Measurements from ENCODE around the gene F3. TPM values are rescaled to one million over a fixed set of nuclear protein-coding genes. Genes with fewer than 3 reads are reported as not detected.
"Not testable (repeated sequence)": the region's sequence is repeated elsewhere in the genome, so short reads cannot be mapped to it uniquely, and the experiment has no call there.

The F3 gene
- polyA plus RNA-seq, 1 donor (not counting 4 experiments of a cell fraction or from before 2014, with no cell fraction given), result 1,409 TPM

- TF ChIP-seq EZH2 (IDR thresholded peaks at IDR 0.05; ENCODE audit: low read length), result no peak
- no peak for TF ChIP-seq CTCF (optimal IDR thresholded peaks at IDR 0.05 in 1 of 3, IDR thresholded peaks at IDR 0.05 in 1 of 3, conservative IDR thresholded peaks at IDR 0.05 in 1 of 3; ENCODE audit: extremely low read depth in 1 of 3, insufficient read depth in 2 of 3, low read length in 3 of 3)
- H2AFZ ChIP-seq (ENCODE audit: control insufficient read depth, low read length), result peak overlapping the region; percentile 1
- H3K9me1 ChIP-seq (ENCODE audit: control insufficient read depth, extremely low read depth, insufficient read depth, low read length), result no peaks in the 10 kb centered on the region
- H3K79me2 ChIP-seq (ENCODE audit: control insufficient read depth, insufficient read depth, low read length), result no peaks in the 10 kb centered on the region
- no peaks in the 10 kb centered on the region for H3K27me3 ChIP-seq (ENCODE audit: control insufficient read depth, extremely low read depth, insufficient read depth, low read length)
- dilution Hi-C loops (cut with MboI; ENCODE audit: extremely low pct_ligation_motif_present, low sequenced_read_pairs), result no loop called here
- no peak overlapping the region for H3K27ac ChIP-seq (ENCODE audit: control insufficient read depth, insufficient read depth, low read length)
- no peaks in the 10 kb centered on the region for H4K20me1 ChIP-seq (ENCODE audit: control insufficient read depth, extremely low read depth, insufficient read depth, low read length)
- DNase-seq (ENCODE audit: low read depth, low spot score) (no peak), FAIRE-seq (peak; percentile 20)
- H3K9ac ChIP-seq (ENCODE audit: control insufficient read depth, extremely low read depth, insufficient read depth, low read length), result no peak overlapping the region
- H3K36me3 ChIP-seq (ENCODE audit: control insufficient read depth in 2 of 2, extremely low read depth in 1 of 2, insufficient read depth in 2 of 2, low read length in 2 of 2), result no peaks in the 10 kb centered on the region
- peaks cover 3% of the 10 kb centered on the region for H3K9me3 ChIP-seq (ENCODE audit: control insufficient read depth, low read depth, low read length)
- peak overlapping the region; percentile 12 for H3K4me2 ChIP-seq (ENCODE audit: control insufficient read depth, extremely low read depth, insufficient read depth, low read depth, low read length)
- H3K4me1 ChIP-seq (ENCODE audit: control insufficient read depth, extremely low read depth, insufficient read depth, low read length), result peaks cover 30% of the 10 kb centered on the region
- no peak overlapping the region for H3K4me3 ChIP-seq (ENCODE audit: control insufficient read depth in 2 of 3, extremely low read depth in 1 of 3, insufficient read depth in 2 of 3, low read depth in 1 of 3, low read length in 3 of 3)
These were observed 37.3 kb upstream of the F3 start for GRCh38 chr1:94578856-94579255.

- H3K9me1 ChIP-seq (ENCODE audit: control insufficient read depth, extremely low read depth, insufficient read depth, low read length); DNase-seq (ENCODE audit: low read depth, low spot score); H3K27me3 ChIP-seq (ENCODE audit: control insufficient read depth, extremely low read depth, insufficient read depth, low read length); H3K4me1 ChIP-seq (ENCODE audit: control insufficient read depth, extremely low read depth, insufficient read depth, low read length); dilution Hi-C loops (cut with MboI; ENCODE audit: extremely low pct_ligation_motif_present, low sequenced_read_pairs); H4K20me1 ChIP-seq (ENCODE audit: control insufficient read depth, extremely low read depth, insufficient read depth, low read length); H3K27ac ChIP-seq (ENCODE audit: control insufficient read depth, insufficient read depth, low read length); FAIRE-seq; H3K4me3 ChIP-seq (ENCODE audit: control insufficient read depth in 2 of 3, extremely low read depth in 1 of 3, insufficient read depth in 2 of 3, low read depth in 1 of 3, low read length in 3 of 3); H3K79me2 ChIP-seq (ENCODE audit: control insufficient read depth, insufficient read depth, low read length); H3K9ac ChIP-seq (ENCODE audit: control insufficient read depth, extremely low read depth, insufficient read depth, low read length); H3K4me2 ChIP-seq (ENCODE audit: control insufficient read depth, extremely low read depth, insufficient read depth, low read depth, low read length); H3K9me3 ChIP-seq (ENCODE audit: control insufficient read depth, low read depth, low read length); H2AFZ ChIP-seq (ENCODE audit: control insufficient read depth, low read length); H3K36me3 ChIP-seq (ENCODE audit: control insufficient read depth in 2 of 2, extremely low read depth in 1 of 2, insufficient read depth in 2 of 2, low read length in 2 of 2): not testable (repeated sequence)
These were observed 32.4 kb upstream of the F3 start for GRCh38 chr1:94573917-94574316.

GRCh38 chr1:94572780-94573179 lies 31.2 kb upstream of the F3 start:
- Histone ChIP-seq H3K4me2 (ENCODE audit: control insufficient read depth, extremely low read depth, insufficient read depth, low read depth, low read length) (no peak overlapping the region), H3K9ac (ENCODE audit: control insufficient read depth, extremely low read depth, insufficient read depth, low read length) (no peak overlapping the region), H3K79me2 (ENCODE audit: control insufficient read depth, insufficient read depth, low read length) (no peaks in the 10 kb centered on the region), H4K20me1 (ENCODE audit: control insufficient read depth, extremely low read depth, insufficient read depth, low read length) (no peaks in the 10 kb centered on the region), H3K36me3 (ENCODE audit: control insufficient read depth in 2 of 2, extremely low read depth in 1 of 2, insufficient read depth in 2 of 2, low read length in 2 of 2) (no peaks in the 10 kb centered on the region), H3K9me3 (ENCODE audit: control insufficient read depth, low read depth, low read length) (peaks cover 3% of the 10 kb centered on the region), H2AFZ (ENCODE audit: control insufficient read depth, low read length) (no peak overlapping the region), H3K27me3 (ENCODE audit: control insufficient read depth, extremely low read depth, insufficient read depth, low read length) (no peaks in the 10 kb centered on the region), H3K9me1 (ENCODE audit: control insufficient read depth, extremely low read depth, insufficient read depth, low read length) (no peaks in the 10 kb centered on the region), H3K4me1 (ENCODE audit: control insufficient read depth, extremely low read depth, insufficient read depth, low read length) (no peaks in the 10 kb centered on the region), H3K4me3 (ENCODE audit: control insufficient read depth in 2 of 3, extremely low read depth in 1 of 3, insufficient read depth in 2 of 3, low read depth in 1 of 3, low read length in 3 of 3) (no peak overlapping the region), H3K27ac (ENCODE audit: control insufficient read depth, insufficient read depth, low read length) (no peak overlapping the region)
- no peak for FAIRE-seq
- dilution Hi-C loops (cut with MboI; ENCODE audit: extremely low pct_ligation_motif_present, low sequenced_read_pairs), result no loop called here
- TF ChIP-seq EZH2 (IDR thresholded peaks at IDR 0.05; ENCODE audit: low read length) (no peak), CTCF (optimal IDR thresholded peaks at IDR 0.05 in 1 of 3, IDR thresholded peaks at IDR 0.05 in 1 of 3, conservative IDR thresholded peaks at IDR 0.05 in 1 of 3; ENCODE audit: extremely low read depth in 1 of 3, insufficient read depth in 2 of 3, low read length in 3 of 3) (no peak)
- DNase-seq (ENCODE audit: low read depth, low spot score), result no peak

- FAIRE-seq; H3K4me3 ChIP-seq (ENCODE audit: control insufficient read depth in 2 of 3, extremely low read depth in 1 of 3, insufficient read depth in 2 of 3, low read depth in 1 of 3, low read length in 3 of 3); H3K9ac ChIP-seq (ENCODE audit: control insufficient read depth, extremely low read depth, insufficient read depth, low read length); H4K20me1 ChIP-seq (ENCODE audit: control insufficient read depth, extremely low read depth, insufficient read depth, low read length); H3K79me2 ChIP-seq (ENCODE audit: control insufficient read depth, insufficient read depth, low read length); H3K4me2 ChIP-seq (ENCODE audit: control insufficient read depth, extremely low read depth, insufficient read depth, low read depth, low read length); H3K9me3 ChIP-seq (ENCODE audit: control insufficient read depth, low read depth, low read length); H3K36me3 ChIP-seq (ENCODE audit: control insufficient read depth in 2 of 2, extremely low read depth in 1 of 2, insufficient read depth in 2 of 2, low read length in 2 of 2); dilution Hi-C loops (cut with MboI; ENCODE audit: extremely low pct_ligation_motif_present, low sequenced_read_pairs); DNase-seq (ENCODE audit: low read depth, low spot score); H3K27me3 ChIP-seq (ENCODE audit: control insufficient read depth, extremely low read depth, insufficient read depth, low read length); H3K9me1 ChIP-seq (ENCODE audit: control insufficient read depth, extremely low read depth, insufficient read depth, low read length); H2AFZ ChIP-seq (ENCODE audit: control insufficient read depth, low read length); H3K4me1 ChIP-seq (ENCODE audit: control insufficient read depth, extremely low read depth, insufficient read depth, low read length); H3K27ac ChIP-seq (ENCODE audit: control insufficient read depth, insufficient read depth, low read length): not testable (repeated sequence)
These were observed 29.4 kb upstream of the F3 start for GRCh38 chr1:94570965-94571364.
